Large intestine (tissue), 3 donors: ENCODE results near the gene C21orf91. TPM values are rescaled to one million over a fixed set of nuclear protein-coding genes. Genes with fewer than 3 reads are reported as not detected.

Experiments used
- DNase-seq, 2 donors: peaks; one replicate each; pipeline versions ENCODE4 v3.0.0 to v3.0.0-alpha.2; 2013
- H3K27ac ChIP-seq: one replicate; pipeline ENCODE4 v1.5.1; 2013; ENCODE audit warnings: low read length
- H3K27me3 ChIP-seq: 2 replicates; pipeline ENCODE4 v1.6.1; 2013; ENCODE audit warnings: low read length; ENCODE audit not compliant: control insufficient read depth, insufficient read depth
- H3K36me3 ChIP-seq: 2 replicates; pipeline ENCODE4 v1.6.1; 2013; ENCODE audit warnings: low read length; ENCODE audit not compliant: control insufficient read depth, insufficient read depth
- H3K4me1 ChIP-seq: one replicate; pipeline ENCODE4 v1.6.1; 2013; ENCODE audit warnings: low read length; ENCODE audit not compliant: control insufficient read depth, insufficient read depth
- H3K4me3 ChIP-seq: one replicate; pipeline ENCODE4 v1.5.1; 2013; ENCODE audit warnings: low read length
- H3K9me3 ChIP-seq: one replicate; pipeline ENCODE4 v1.6.1; 2013; ENCODE audit warnings: mild to moderate bottlenecking, low read depth, low read length, moderate library complexity; ENCODE audit not compliant: control insufficient read depth
- WGBS: methylation state at CpG from one replicate; pipeline ENCODE4 v1.1.5; 2013; ENCODE audit warnings: low lambda C conversion rate; ENCODE audit not compliant: insufficient coverage; 5-methylcytosine and 5-hydroxymethylcytosine counted together
- polyA plus RNA-seq: library from polyadenylated mRNA; unstranded; fragments of 120-200 nt; gene quantifications from one replicate; pipeline ENCODE4 v1.2.1, GENCODE V29; 2013

The C21orf91 gene
- polyA plus RNA-seq, 1 donor: 9.7 TPM

GRCh38 chr21:17829472-17829871 lies 10.3 kb upstream of the C21orf91 start:
- WGBS: no CpG with 5 or more reads among the region's 3 CpGs
- Histone ChIP-seq H3K4me1 (no peaks in the 10 kb centered on the region), H3K9me3 (no peaks in the 10 kb centered on the region), H3K36me3 (no peaks in the 10 kb centered on the region), H3K27ac (no peak overlapping the region), H3K27me3 (no peaks in the 10 kb centered on the region), H3K4me3 (no peak overlapping the region)
- no peak for DNase-seq

DNA sequence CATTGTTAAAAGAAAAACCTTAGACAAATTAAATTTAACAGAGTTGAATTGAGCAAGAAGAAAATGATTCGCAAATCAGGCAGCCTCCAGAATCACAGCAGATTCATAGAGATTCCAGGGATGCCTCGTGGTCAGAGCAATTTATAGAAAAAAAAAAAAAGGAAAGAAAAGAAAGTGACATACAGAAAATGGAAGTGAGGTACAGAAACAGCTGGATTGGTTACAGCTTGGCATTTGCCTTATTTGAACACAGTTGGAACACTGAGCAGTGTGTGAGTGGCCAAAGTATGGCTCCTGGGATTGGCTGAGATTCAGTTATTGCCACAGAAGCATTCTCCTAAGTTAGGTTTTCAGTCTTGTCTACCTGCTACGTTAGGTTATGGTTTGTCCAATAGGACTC lies 9.1 kb upstream of the C21orf91 start:
- DNase-seq: no peak
- 100% methylated on average over 1 of the region's 3 CpGs for WGBS
- Histone ChIP-seq H3K27me3 (no peaks in the 10 kb centered on the region), H3K4me1 (no peaks in the 10 kb centered on the region), H3K9me3 (no peaks in the 10 kb centered on the region), H3K27ac (no peak overlapping the region), H3K36me3 (no peaks in the 10 kb centered on the region), H3K4me3 (no peak overlapping the region)

DNA sequence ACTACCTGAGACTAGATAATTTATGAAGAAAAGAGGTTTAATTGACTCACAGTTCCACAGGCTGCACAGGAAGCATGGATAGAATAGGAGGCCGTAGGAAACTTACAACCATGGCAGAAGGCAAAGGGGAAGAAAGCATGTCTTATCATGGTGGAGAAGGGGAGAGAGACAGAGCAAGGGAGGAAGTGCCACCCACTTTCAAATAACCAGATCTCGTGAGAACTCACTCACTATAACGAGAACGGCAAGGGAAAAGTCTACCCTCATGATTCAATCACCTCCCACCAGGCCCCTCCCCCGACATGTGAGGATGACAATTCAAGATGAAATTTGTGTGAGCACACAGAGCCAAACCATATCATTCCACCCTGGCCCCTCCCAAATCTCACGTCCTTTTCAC lies 4.7 kb upstream of the C21orf91 start:
- no peaks in the 10 kb centered on the region for H3K36me3 ChIP-seq
- no peak for DNase-seq
- no peaks in the 10 kb centered on the region for H3K9me3 ChIP-seq
- no peaks in the 10 kb centered on the region for H3K4me1 ChIP-seq
- H3K27me3 ChIP-seq: no peaks in the 10 kb centered on the region
- H3K27ac ChIP-seq: no peak overlapping the region
- no peak overlapping the region for H3K4me3 ChIP-seq
- WGBS: 100% methylated on average over 1 of the region's 6 CpGs

DNA sequence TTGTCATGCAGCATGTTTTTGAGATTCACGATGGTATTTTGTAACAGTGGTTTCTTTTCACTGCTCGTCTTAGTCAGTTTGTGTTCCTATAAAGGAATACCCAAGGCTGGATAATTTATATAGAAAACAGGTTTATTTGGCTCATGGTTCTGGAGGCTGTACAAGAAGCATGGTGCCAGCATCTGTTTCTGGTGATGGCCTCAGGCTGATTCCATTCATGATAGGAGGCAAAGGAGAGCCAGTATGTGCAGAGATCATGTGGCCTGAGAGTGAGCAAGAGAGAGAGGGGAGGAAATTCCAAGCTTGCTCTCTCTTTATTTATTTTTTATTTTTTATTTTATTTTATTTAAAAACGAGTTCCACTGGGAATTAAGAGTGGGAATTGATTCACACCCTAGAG lies 2.0 kb upstream of the C21orf91 start:
- DNase-seq: no peak
- no peak overlapping the region for H3K27ac ChIP-seq
- H3K4me1 ChIP-seq: no peaks in the 10 kb centered on the region
- no CpG with 5 or more reads among the region's 3 CpGs for WGBS
- no peak overlapping the region for H3K4me3 ChIP-seq
- H3K27me3 ChIP-seq: no peaks in the 10 kb centered on the region
- no peaks in the 10 kb centered on the region for H3K36me3 ChIP-seq
- H3K9me3 ChIP-seq: no peaks in the 10 kb centered on the region

- DNase-seq: no peak
- H3K4me1 ChIP-seq: no peaks in the 10 kb centered on the region
- peak overlapping the region; percentile 60 for H3K27ac ChIP-seq
- no peaks in the 10 kb centered on the region for H3K27me3 ChIP-seq
- H3K36me3 ChIP-seq: peaks cover under 1% of the 10 kb centered on the region
- WGBS: 0% methylated on average over 1 of the region's 6 CpGs
- peak overlapping the region; percentile 62 for H3K4me3 ChIP-seq
- no peaks in the 10 kb centered on the region for H3K9me3 ChIP-seq
Observed at GRCh38 chr21:17819877-17820229, 697 bp upstream of the C21orf91 start.

- Histone ChIP-seq H3K36me3 (peaks cover 9% of the 10 kb centered on the region), H3K27me3 (no peaks in the 10 kb centered on the region), H3K4me3 (peak overlapping the region; percentile 62), H3K4me1 (no peaks in the 10 kb centered on the region), H3K9me3 (no peaks in the 10 kb centered on the region), H3K27ac (peak overlapping the region; percentile 60)
- DNase-seq: peak; percentile 22 to 74
- WGBS: no CpG with 5 or more reads among the region's 56 CpGs
Observed at GRCh38 chr21:17818186-17819113, 706 bp downstream of the C21orf91 start.

GRCh38 chr21:17813353-17813752 lies 5.8 kb downstream of the C21orf91 start:
- no peak overlapping the region for H3K4me3 ChIP-seq
- 100% methylated on average over 1 of the region's 2 CpGs for WGBS
- H3K27me3 ChIP-seq: no peaks in the 10 kb centered on the region
- no peaks in the 10 kb centered on the region for H3K4me1 ChIP-seq
- no peak for DNase-seq
- peaks cover 5% of the 10 kb centered on the region for H3K9me3 ChIP-seq
- peaks cover 22% of the 10 kb centered on the region for H3K36me3 ChIP-seq
- no peak overlapping the region for H3K27ac ChIP-seq

GRCh38 chr21:17805966-17806365 lies 13.2 kb downstream of the C21orf91 start:
- peaks cover 10% of the 10 kb centered on the region for H3K9me3 ChIP-seq
- no peaks in the 10 kb centered on the region for H3K27me3 ChIP-seq
- no peak overlapping the region for H3K27ac ChIP-seq
- 93% methylated on average over 3 of the region's 4 CpGs for WGBS
- H3K4me1 ChIP-seq: no peaks in the 10 kb centered on the region
- peaks cover 21% of the 10 kb centered on the region for H3K36me3 ChIP-seq
- DNase-seq: no peak
- no peak overlapping the region for H3K4me3 ChIP-seq

- 92% methylated on average over 2 of the region's 3 CpGs for WGBS
- no peak overlapping the region for H3K27ac ChIP-seq
- H3K27me3 ChIP-seq: no peaks in the 10 kb centered on the region
- no peak for DNase-seq
- H3K4me3 ChIP-seq: no peak overlapping the region
- H3K9me3 ChIP-seq: peaks cover 6% of the 10 kb centered on the region
- peaks cover 13% of the 10 kb centered on the region for H3K36me3 ChIP-seq
- no peaks in the 10 kb centered on the region for H3K4me1 ChIP-seq
Observed at GRCh38 chr21:17803536-17803935, 15.6 kb downstream of the C21orf91 start.

DNA sequence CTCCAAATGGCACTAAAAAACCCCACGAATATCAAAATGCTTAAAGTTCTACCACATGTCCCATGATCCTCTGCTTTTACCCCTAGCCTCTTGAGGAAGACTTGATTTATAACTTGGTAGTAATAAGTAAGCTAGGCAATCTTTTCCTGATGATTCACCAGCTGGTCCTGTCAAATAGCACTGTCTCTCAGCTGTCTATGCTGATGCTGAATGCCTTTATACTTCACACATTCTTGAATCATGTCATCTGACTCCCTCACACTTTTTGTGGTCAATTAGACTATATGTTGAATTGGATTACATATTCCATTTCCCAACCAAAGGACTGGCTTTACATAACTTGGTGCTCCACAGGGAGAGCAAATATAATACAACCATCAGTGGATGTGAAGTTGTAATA lies 16.6 kb downstream of the C21orf91 start:
- no peak overlapping the region for H3K27ac ChIP-seq
- no peak overlapping the region for H3K4me3 ChIP-seq
- 100% methylated on average over 1 of the region's 1 CpG for WGBS
- DNase-seq: no peak
- no peaks in the 10 kb centered on the region for H3K27me3 ChIP-seq
- H3K36me3 ChIP-seq: peaks cover 3% of the 10 kb centered on the region
- H3K4me1 ChIP-seq: no peaks in the 10 kb centered on the region
- no peaks in the 10 kb centered on the region for H3K9me3 ChIP-seq
